Smooth muscle cell (in vitro differentiated cells): ENCODE data around the gene PMP22. TPM values are rescaled to one million over a fixed set of nuclear protein-coding genes. Genes with fewer than 3 reads are reported as not detected.
"Not testable (repeated sequence)": the region's sequence is repeated elsewhere in the genome, so short reads cannot be mapped to it uniquely, and the experiment has no call there.

ENCODE experiments used
- DNase-seq: peaks from one replicate; lab custom pipeline; 2025; ENCODE audit not compliant: unreplicated experiment; lab: John Stamatoyannopoulos, UW
- H2AFZ ChIP-seq: fragments of 200-600 bp; sonication (generic); 2 replicates; pipeline ENCODE4 v1.6.0; 2016; ENCODE audit warnings: antibody characterized with exemption, low read depth, mild to moderate bottlenecking
- H3F3A ChIP-seq: fragments of 200-600 bp; sonication (generic); 2 replicates; pipeline ENCODE4 v1.6.0; 2017; ENCODE audit warnings: antibody characterized with exemption, low read depth
- H3K27ac ChIP-seq: fragments of 200-600 bp; sonication (generic); 2 replicates; pipeline ENCODE4 v1.5.1; 2016; ENCODE audit warnings: low read depth, mild to moderate bottlenecking
- H3K27me3 ChIP-seq: fragments of 200-600 bp; sonication (generic); 2 replicates; pipeline ENCODE4 v1.6.1; 2016; ENCODE audit warnings: low read depth, mild to moderate bottlenecking
- H3K36me3 ChIP-seq: fragments of 200-600 bp; sonication (generic); 2 replicates; pipeline ENCODE4 v1.5.1; 2016; ENCODE audit warnings: low read depth
- H3K4me1 ChIP-seq: fragments of 200-600 bp; sonication (generic); 2 replicates; pipeline ENCODE4 v1.5.1; 2016; ENCODE audit warnings: low read depth
- H3K4me2 ChIP-seq: fragments of 200-600 bp; sonication (generic); 2 replicates; pipeline ENCODE4 v1.6.0; 2016; ENCODE audit warnings: mild to moderate bottlenecking
- H3K4me3 ChIP-seq: fragments of 200-600 bp; sonication (generic); 2 replicates; pipeline ENCODE4 v1.5.1; 2016; ENCODE audit warnings: mild to moderate bottlenecking
- H3K79me2 ChIP-seq: fragments of 200-600 bp; sonication (generic); 2 replicates; pipeline ENCODE4 v1.6.0; 2016; ENCODE audit warnings: low read depth, mild to moderate bottlenecking
- H3K9ac ChIP-seq: fragments of 200-600 bp; sonication (generic); 2 replicates; pipeline ENCODE4 v1.6.0; 2016; ENCODE audit warnings: low read depth
- H3K9me3 ChIP-seq: fragments of 200-600 bp; sonication (generic); replicated peaks from 2 replicates; pipeline ENCODE4 v1.5.1; 2016; ENCODE audit warnings: low read depth
- H4K20me1 ChIP-seq: fragments of 200-600 bp; sonication (generic); 2 replicates; pipeline ENCODE4 v1.6.0; 2016; ENCODE audit warnings: low read depth
- CTCF ChIP-seq: fragments of 200-600 bp; sonication (generic); IDR thresholded peaks from 2 replicates; pipeline ENCODE4 v1.5.1; 2017; ENCODE audit warnings: borderline replicate concordance, mild to moderate bottlenecking, antibody characterized with exemption; ENCODE audit not compliant: insufficient read depth, poor library complexity, severe bottlenecking
- WGBS: methylation state at CpG from one replicate; pipeline ENCODE4 v1.1.7; 2016; ENCODE audit warnings: low lambda C conversion rate; 5-methylcytosine and 5-hydroxymethylcytosine counted together
- polyA plus RNA-seq: library from polyadenylated mRNA; unstranded; fragments of >200 nt; fragmentation: Nextera tagmentation; extraction: Ambion mirVana; gene quantifications from 2 replicates; pipeline ENCODE4 v1.2.1, GENCODE V29; 2016
- total RNA-seq: library from RNA; depleted of rRNA; stranded (reverse); fragments of >200 nt; gene quantifications from 2 replicates; pipeline ENCODE4 v1.2.3, GENCODE V29; 2014

The PMP22 gene
- total and polyA plus RNA-seq, 2 experiments from 2014 or later = 39.6 to 69.5 TPM

GRCh38 chr17:15213381-15214087 lies 51.6 kb downstream of the PMP22 start:
- Histone ChIP-seq H3K9ac (no peak overlapping the region), H3K4me2 (no peak overlapping the region), H3F3A (no peaks in the 10 kb centered on the region), H4K20me1 (no peaks in the 10 kb centered on the region), H3K4me3 (no peak overlapping the region), H3K4me1 (no peaks in the 10 kb centered on the region), H3K79me2 (no peaks in the 10 kb centered on the region), H2AFZ (no peak overlapping the region), H3K27me3 (no peaks in the 10 kb centered on the region), H3K36me3 (no peaks in the 10 kb centered on the region), H3K9me3 (no peaks in the 10 kb centered on the region), H3K27ac (no peak overlapping the region)
- 57% methylated on average over 5 of the region's 5 CpGs for whole genome bisulfite sequencing
- no peak for DNase-seq
- peak; percentile 44 for TF ChIP-seq CTCF

DNA sequence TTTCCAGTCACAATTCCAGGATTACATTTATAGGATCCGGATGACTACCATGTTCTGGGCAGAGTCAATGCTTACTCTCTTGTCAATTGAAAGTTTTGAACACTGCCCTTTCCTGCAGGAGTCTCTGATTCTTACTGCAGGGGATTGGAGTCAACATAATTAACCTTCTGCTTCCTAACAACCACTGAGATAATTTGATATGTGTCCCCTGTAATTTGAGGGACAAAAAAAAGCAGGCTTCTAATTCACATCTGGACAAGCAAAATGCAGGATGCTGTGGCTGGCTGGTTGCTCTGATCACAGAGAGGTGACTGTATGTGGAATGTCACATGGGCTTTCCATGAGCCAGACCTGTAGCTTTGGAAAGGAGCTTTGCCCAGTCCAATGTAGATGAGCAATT lies 54.9 kb downstream of the PMP22 start:
- Histone ChIP-seq H3K36me3 (no peaks in the 10 kb centered on the region), H3K79me2 (no peaks in the 10 kb centered on the region), H3K9me3 (no peaks in the 10 kb centered on the region), H3K4me3 (no peak overlapping the region), H3F3A (no peaks in the 10 kb centered on the region), H4K20me1 (no peaks in the 10 kb centered on the region), H3K27ac (no peak overlapping the region), H3K9ac (no peak overlapping the region), H3K4me1 (no peaks in the 10 kb centered on the region), H3K4me2 (no peak overlapping the region), H3K27me3 (no peaks in the 10 kb centered on the region), H2AFZ (no peak overlapping the region)
- WGBS = 89% methylated on average over 1 of the region's 1 CpG
- no peak for DNase-seq
- TF ChIP-seq CTCF = no peak

DNA sequence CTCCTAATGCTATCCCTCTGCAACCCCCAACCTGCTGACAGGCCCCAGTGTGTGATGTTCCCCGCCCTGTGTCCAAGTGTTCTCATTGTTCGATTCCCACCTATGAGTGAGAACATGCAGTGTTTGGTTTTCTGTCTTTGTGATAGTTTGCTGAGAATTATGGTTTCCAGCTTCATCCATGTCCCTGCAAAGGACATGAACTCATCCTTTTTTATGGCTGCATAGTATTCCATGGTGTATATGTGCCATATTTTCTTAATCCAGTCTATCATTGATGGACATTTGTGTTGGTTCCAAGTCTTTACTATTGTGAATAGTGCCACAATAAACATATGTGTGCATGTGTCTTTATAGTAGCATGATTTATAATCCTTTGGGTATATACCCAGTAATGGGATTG lies 62.1 kb downstream of the PMP22 start:
- H4K20me1 ChIP-seq, H3K9me3 ChIP-seq, H2AFZ ChIP-seq, H3K79me2 ChIP-seq, H3K27me3 ChIP-seq, H3K4me2 ChIP-seq, H3K4me1 ChIP-seq, H3K27ac ChIP-seq, H3K9ac ChIP-seq, H3K4me3 ChIP-seq, H3F3A ChIP-seq, DNase-seq, H3K36me3 ChIP-seq: not testable (repeated sequence)
- 98% methylated on average over 2 of the region's 2 CpGs for WGBS

GRCh38 chr17:15200574-15200973 lies 64.6 kb downstream of the PMP22 start:
- not testable (repeated sequence) for H3K79me2 ChIP-seq, H3K4me2 ChIP-seq, H3K4me1 ChIP-seq, H3F3A ChIP-seq, DNase-seq, H3K4me3 ChIP-seq, H3K9me3 ChIP-seq, H3K9ac ChIP-seq, H2AFZ ChIP-seq, H3K27ac ChIP-seq, H3K27me3 ChIP-seq, H3K36me3 ChIP-seq, H4K20me1 ChIP-seq
- 91% methylated on average over 2 of the region's 2 CpGs for WGBS

DNA sequence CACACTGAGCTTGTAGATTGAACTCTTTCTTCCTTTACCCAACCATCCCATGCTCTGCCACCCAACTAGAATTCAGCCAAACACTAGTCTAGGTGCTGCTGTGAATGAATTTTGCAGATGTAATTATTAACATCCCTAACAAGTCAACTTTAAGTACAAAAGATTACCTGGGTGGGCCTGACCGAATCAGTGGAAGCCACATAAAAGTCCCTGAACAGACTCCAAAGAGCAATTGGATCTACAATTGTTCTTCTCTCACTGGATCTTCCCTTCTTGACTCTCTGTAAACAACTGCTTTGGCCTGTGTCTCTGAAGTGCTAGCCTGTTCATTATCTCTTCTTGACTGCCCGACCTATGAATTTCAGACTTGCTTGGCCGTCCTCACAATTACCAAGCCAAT lies 67.9 kb downstream of the PMP22 start:
- H3K4me2 ChIP-seq = no peak overlapping the region
- 91% methylated on average over 3 of the region's 3 CpGs for WGBS
- H3F3A ChIP-seq = no peaks in the 10 kb centered on the region
- no peak overlapping the region for H2AFZ ChIP-seq
- no peaks in the 10 kb centered on the region for H3K4me1 ChIP-seq
- H3K27ac ChIP-seq = no peak overlapping the region
- no peaks in the 10 kb centered on the region for H3K27me3 ChIP-seq
- TF ChIP-seq CTCF = no peak
- no peaks in the 10 kb centered on the region for H4K20me1 ChIP-seq
- no peak overlapping the region for H3K4me3 ChIP-seq
- no peak overlapping the region for H3K9ac ChIP-seq
- H3K9me3 ChIP-seq = peaks cover 8% of the 10 kb centered on the region
- H3K36me3 ChIP-seq = no peaks in the 10 kb centered on the region
- DNase-seq = no peak
- H3K79me2 ChIP-seq = no peaks in the 10 kb centered on the region
